H1 (cell line): ENCODE measurements around the gene MEIS2. TPM values are rescaled to one million over a fixed set of nuclear protein-coding genes. Genes with fewer than 3 reads are reported as not detected.

Experiments
- CTCF ChIA-PET: fragments of 300-600 bp; sonication (Branson Sonifier 250); formaldehyde crosslinking; loops from one replicate; lab custom pipeline; 2021; ENCODE audit not compliant: partially characterized antibody; lab: Charles Lee
- POLR2A ChIA-PET: fragments of 300-600 bp; sonication (Branson Sonifier 250); formaldehyde crosslinking; loops from one replicate; lab custom pipeline; 2021; ENCODE audit warnings: inconsistent platforms; ENCODE audit not compliant: partially characterized antibody; lab: Charles Lee
- DNase-seq, 2 experiments: peaks; one replicate each; pipeline versions ENCODE4 v3.0.0 to v3.0.0-alpha.2; 2010 to 2022; ENCODE audit warnings: low spot score in 2 of 2, low read depth in 1 of 2, mixed read lengths in 1 of 2
- FAIRE-seq: peaks from 2 replicates; lab custom pipeline; 2011; peaks lifted over from hg19 to GRCh38; lab: Jason Lieb, UNC
- H2AFZ ChIP-seq: 2 replicates; pipeline ENCODE4 v1.8.1; 2012; ENCODE audit warnings: low read length, inconsistent platforms
- H2AK5ac ChIP-seq: 2 replicates; pipeline ENCODE4 v1.6.1; 2013; ENCODE audit warnings: low read depth, low read length
- H2BK120ac ChIP-seq: replicated peaks from 2 replicates; pipeline ENCODE3; 2013; ENCODE audit warnings: low read depth, low read length, inconsistent platforms
- H2BK12ac ChIP-seq: 2 replicates; pipeline ENCODE4 v1.6.1; 2013; ENCODE audit warnings: low read depth, low read length
- H2BK15ac ChIP-seq: 2 replicates; pipeline ENCODE4 v1.6.1; 2013; ENCODE audit warnings: low read length
- H2BK20ac ChIP-seq: 2 replicates; pipeline ENCODE4 v1.6.1; 2013; ENCODE audit warnings: low read length
- H2BK5ac ChIP-seq: 2 replicates; pipeline ENCODE4 v1.6.1; 2013; ENCODE audit warnings: low read depth, low read length
- H3K14ac ChIP-seq: 2 replicates; pipeline ENCODE4 v1.6.1; 2013; ENCODE audit warnings: inconsistent platforms; ENCODE audit not compliant: insufficient read length
- H3K18ac ChIP-seq: 2 replicates; pipeline ENCODE4 v1.6.1; 2013; ENCODE audit warnings: low read length; ENCODE audit errors: extremely low read depth
- H3K23ac ChIP-seq: 2 replicates; pipeline ENCODE4 v1.6.1; 2013; ENCODE audit warnings: inconsistent platforms; ENCODE audit not compliant: insufficient read length
- H3K23me2 ChIP-seq: 2 replicates; pipeline ENCODE4 v1.6.1; 2013; ENCODE audit warnings: low read depth, low read length
- H3K27ac ChIP-seq: 2 replicates; pipeline ENCODE4 v1.6.1; 2011; ENCODE audit warnings: low read depth, low read length, inconsistent platforms
- H3K27me3 ChIP-seq, 4 experiments: replicated peaks in 1 of 4; 1 replicate in 1 of 4; 2 replicates in 3 of 4; pipeline versions ENCODE4 v1.6.1 to v1.8.1; 2011 to 2013; ENCODE audit warnings: low read length in 3 of 4, mild to moderate bottlenecking in 3 of 4, inconsistent platforms in 2 of 4, mixed read lengths in 2 of 4, moderate library complexity in 1 of 4; ENCODE audit not compliant: control insufficient read depth in 3 of 4, insufficient read depth in 3 of 4; ENCODE audit errors: extremely low read depth in 1 of 4
- H3K36me3 ChIP-seq, 4 experiments: 2 replicates each; pipeline versions ENCODE4 v1.6.1 to v1.8.1; 2011 to 2013; ENCODE audit warnings: mild to moderate bottlenecking in 4 of 4, low read length in 3 of 4, moderate library complexity in 2 of 4, control low read depth in 1 of 4, inconsistent platforms in 1 of 4; ENCODE audit not compliant: insufficient read depth in 4 of 4, control insufficient read depth in 2 of 4
- H3K4ac ChIP-seq: replicated peaks from 2 replicates; pipeline ENCODE3; 2013; ENCODE audit warnings: low read length, low read depth, mixed read lengths, inconsistent platforms; ENCODE audit not compliant: insufficient read length
- H3K4me1 ChIP-seq, 4 experiments: replicated peaks in 1 of 4; 1 replicate in 1 of 4; 2 replicates in 3 of 4; pipeline versions ENCODE4 v1.6.1 to v1.8.1; 2011 to 2013; ENCODE audit warnings: low read length in 3 of 4, inconsistent platforms in 2 of 4, mixed read lengths in 1 of 4; ENCODE audit not compliant: insufficient read depth in 4 of 4, control insufficient read depth in 3 of 4
- H3K4me2 ChIP-seq, 2 experiments: 2 replicates each; pipeline versions ENCODE4 v1.6.1 to v1.8.1; 2011 to 2013; ENCODE audit warnings: low read depth in 2 of 2, low read length in 2 of 2, control low read depth in 1 of 2, inconsistent platforms in 1 of 2, mild to moderate bottlenecking in 1 of 2; ENCODE audit not compliant: insufficient read depth in 1 of 2
- H3K4me3 ChIP-seq, 4 experiments: fragments of 200-600, 300-600 bp in 1 of 4; sonication (generic), shearing (Covaris generic), sonication (Bioruptor Twin) in 1 of 4; 2 replicates each; pipeline versions ENCODE4 v1.5.1 to v1.8.1; 2011 to 2016; ENCODE audit warnings: low read length in 4 of 4, low read depth in 3 of 4, control low read depth in 2 of 4, inconsistent platforms in 2 of 4, mild to moderate bottlenecking in 2 of 4, mixed read lengths in 1 of 4, moderate library complexity in 1 of 4; ENCODE audit not compliant: insufficient read depth in 2 of 4; ENCODE audit errors: extremely low read depth in 1 of 4
- H3K56ac ChIP-seq: replicated peaks from 2 replicates; pipeline ENCODE3; 2013; ENCODE audit warnings: low read depth, mild to moderate bottlenecking, mixed read lengths, low read length, inconsistent platforms; ENCODE audit not compliant: insufficient read length
- H3K79me1 ChIP-seq: 2 replicates; pipeline ENCODE4 v1.6.1; 2013; ENCODE audit warnings: low read depth, low read length, control low read depth
- H3K79me2 ChIP-seq, 2 experiments: 2 replicates each; pipeline versions ENCODE4 v1.6.1 to v1.8.1; 2012 to 2013; ENCODE audit warnings: low read length in 2 of 2, mild to moderate bottlenecking in 2 of 2, inconsistent platforms in 1 of 2; ENCODE audit not compliant: insufficient read depth in 2 of 2, control insufficient read depth in 1 of 2
- H3K9ac ChIP-seq, 4 experiments: replicated peaks in 1 of 4; 1 replicate in 1 of 4; 2 replicates in 3 of 4; pipeline versions ENCODE4 v1.6.1 to v1.8.1; 2011 to 2013; ENCODE audit warnings: low read depth in 3 of 4, low read length in 3 of 4, control low read depth in 2 of 4, mild to moderate bottlenecking in 2 of 4, moderate library complexity in 2 of 4, inconsistent platforms in 1 of 4; ENCODE audit errors: extremely low read depth in 1 of 4
- H3K9me3 ChIP-seq, 2 experiments: 2 replicates each; pipeline versions ENCODE4 v1.6.1 to v1.8.1; 2012 to 2013; ENCODE audit warnings: mild to moderate bottlenecking in 2 of 2, moderate library complexity in 2 of 2, control low read depth in 1 of 2, inconsistent platforms in 1 of 2, low read depth in 1 of 2, low read length in 1 of 2, mixed read lengths in 1 of 2; ENCODE audit not compliant: insufficient read depth in 2 of 2
- H4K20me1 ChIP-seq, 2 experiments: replicated peaks in 1 of 2; 2 replicates each; pipeline versions ENCODE3 to v1.8.1; 2011 to 2013; ENCODE audit warnings: inconsistent platforms in 2 of 2, low read length in 2 of 2, mild to moderate bottlenecking in 1 of 2; ENCODE audit not compliant: insufficient read depth in 2 of 2, control insufficient read depth in 1 of 2
- H4K5ac ChIP-seq: 2 replicates; pipeline ENCODE4 v1.6.1; 2013; ENCODE audit warnings: low read length, low read depth, mixed read lengths, inconsistent platforms; ENCODE audit not compliant: insufficient read length
- H4K8ac ChIP-seq: 2 replicates; pipeline ENCODE4 v1.8.0; 2013; ENCODE audit warnings: mild to moderate bottlenecking, moderate library complexity, low read length, inconsistent platforms; ENCODE audit not compliant: insufficient read depth; ENCODE audit errors: extremely low read depth
- H4K91ac ChIP-seq: replicated peaks from 2 replicates; pipeline ENCODE3; 2013; ENCODE audit warnings: low read length, mixed read lengths, inconsistent platforms; ENCODE audit not compliant: insufficient read length
- CBX5 ChIP-seq: fragments of 300-800, 300-1000 bp; sonication (generic); IDR thresholded peaks from 2 replicates; pipeline ENCODE4 v1.7.1; 2016; ENCODE audit warnings: antibody characterized with exemption, low read length, low read depth
- CTBP2 ChIP-seq: IDR thresholded peaks from 2 replicates; pipeline ENCODE4 v1.7.0; 2011; ENCODE audit warnings: borderline replicate concordance, mild to moderate bottlenecking, moderate library complexity, mixed read lengths, low read length; ENCODE audit not compliant: insufficient read depth, insufficient read length
- CTCF ChIP-seq, 3 experiments: IDR thresholded peaks; 1 replicate in 2 of 3; 2 replicates in 1 of 3; pipeline versions ENCODE4 v1.5.1 to v1.6.1; 2011; ENCODE audit warnings: low read length in 3 of 3, mild to moderate bottlenecking in 3 of 3, inconsistent platforms in 2 of 3, low read depth in 1 of 3, moderate library complexity in 1 of 3; ENCODE audit not compliant: insufficient read depth in 1 of 3; ENCODE audit errors: control extremely low read depth in 1 of 3
- FOSL1 ChIP-seq: IDR thresholded peaks from 2 replicates; pipeline ENCODE4 v1.6.1; 2011; ENCODE audit warnings: mild to moderate bottlenecking, low read depth, low read length, moderate library complexity; ENCODE audit not compliant: insufficient read depth
- MAX ChIP-seq: IDR thresholded peaks from 2 replicates; pipeline ENCODE4 v1.6.1; 2012; ENCODE audit warnings: inconsistent platforms
- PHF8 ChIP-seq: fragments of 200-600 bp; sonication (generic); conservative IDR thresholded peaks from 2 replicates; pipeline ENCODE4 v1.7.1; 2012; ENCODE audit warnings: low read depth, mild to moderate bottlenecking, inconsistent platforms, low read length, moderate library complexity
- POU5F1 ChIP-seq: IDR thresholded peaks from 2 replicates; pipeline ENCODE4 v1.6.1; 2011; ENCODE audit warnings: low read depth, mild to moderate bottlenecking, low read length, moderate library complexity
- SIRT6 ChIP-seq: IDR thresholded peaks from one replicate; pipeline ENCODE4 v1.7.1; 2012; ENCODE audit warnings: low read length, inconsistent platforms
- USF2 ChIP-seq: IDR thresholded peaks from 2 replicates; pipeline ENCODE4 v1.6.1; 2011; ENCODE audit warnings: low read length, improper control_type of control experiment
- WGBS, 2 experiments: shearing (Covaris generic) in 1 of 2; methylation state at CpG; one replicate each; pipeline versions ENCODE4 v1.1.6 to v1.1.7; 2013 to 2015; ENCODE audit warnings: low lambda C conversion rate in 2 of 2, mixed read lengths in 2 of 2, inconsistent platforms in 1 of 2, low coverage in 1 of 2, missing lambda C conversion rate in 1 of 2; ENCODE audit not compliant: insufficient replicate concordance in 2 of 2, insufficient coverage in 1 of 2, insufficient read length in 1 of 2; ENCODE audit errors: extremely low coverage in 1 of 2, missing lambda C conversion rate in 1 of 2; 5-methylcytosine and 5-hydroxymethylcytosine counted together
- polyA plus RNA-seq, 7 experiments: library from polyadenylated mRNA; depleted of rRNA in 3 of 7; stranded (reverse) in 5 of 7; unstranded in 2 of 7; fragments of >200 nt in 5 of 7; fragments of 200-250 nt in 2 of 7; gene quantifications; 1 replicate in 5 of 7; 2 replicates in 1 of 7; 4 replicates in 1 of 7; pipeline versions ENCODE4 v1.2.1 to v1.2.3, GENCODE V29; 2011 to 2013; ENCODE audit warnings: missing spikeins in 2 of 7, mixed read lengths in 2 of 7
- total RNA-seq: library from RNA; stranded (reverse); fragmentation: NEBNext Ultra II Directional; extraction: Animal tissue kit (Norgen Biotek cat#: 25700); gene quantifications from 2 replicates; pipeline ENCODE4 v1.2.1, GENCODE V29; 2021

MEIS2 gene
- total and polyA plus RNA-seq, 2 of the 8 experiments (the other 6 are each of a cell fraction or from before 2014, with no cell fraction given) = 0.22 to 1.2 TPM

GRCh38 chr15:37014566-37014965, 85.8 kb downstream of the MEIS2 start:
- Histone ChIP-seq H3K4ac (no peak overlapping the region), H2BK12ac (no peak overlapping the region), H3K56ac (no peak overlapping the region), H4K8ac (no peak overlapping the region), H2BK120ac (no peak overlapping the region), H3K18ac (no peak overlapping the region), H3K23me2 (no peaks in the 10 kb centered on the region), H3K9ac (no peak overlapping the region), H3K4me1 (peaks cover 0 to 4% (median 3%) of the 10 kb centered on the region in 4 experiments; a peak in 2 of 7 replicates), H4K91ac (no peak overlapping the region), H3K4me2 (no peak overlapping the region), H3K9me3 (no peaks in the 10 kb centered on the region), H3K36me3 (no peaks in the 10 kb centered on the region), H3K14ac (no peak overlapping the region), H2AFZ (no peak overlapping the region), H3K23ac (no peak overlapping the region), H3K79me1 (no peaks in the 10 kb centered on the region), H3K27ac (no peak overlapping the region), H3K79me2 (no peaks in the 10 kb centered on the region), H2BK5ac (no peak overlapping the region), H4K20me1 (no peaks in the 10 kb centered on the region), H4K5ac (no peak overlapping the region), H2BK15ac (no peak overlapping the region), H3K4me3 (no peak overlapping the region), H2AK5ac (no peak overlapping the region), H2BK20ac (no peak overlapping the region), H3K27me3 (no peaks in the 10 kb centered on the region; a peak in 1 of 7 replicates)
- WGBS, 2 experiments = 70% methylated on average over 3 of the region's 3 CpGs; no CpG with 5 or more reads in 1 of the 2 experiments
- no peak for FAIRE-seq
- CTCF ChIA-PET = interaction anchor here (1.1 to 1.8 kb wide), 2 partner anchors 8 to 87 kb away, joined by 3 to 6 read pairs; no protein-coding TSS in a partner anchor
- DNase-seq = no peak
- POLR2A ChIA-PET = no interaction called here
- no peak for TF ChIP-seq CTCF (IDR thresholded peaks at IDR 0.05; ENCODE audit: control extremely low read depth in 1 of 3, insufficient read depth in 1 of 3, low read depth in 1 of 3, low read length in 3 of 3)
- no peak for TF ChIP-seq FOSL1
- TF ChIP-seq POU5F1 = no peak
- TF ChIP-seq CTBP2 = no peak
- TF ChIP-seq CBX5 = no peak
- no peak for TF ChIP-seq USF2
- TF ChIP-seq SIRT6 = no peak
- no peak for TF ChIP-seq PHF8
- no peak for TF ChIP-seq MAX
